Liver (tissue), 9 donors: Measurements from ENCODE around the gene PACS1. TPM values are rescaled to one million over a fixed set of nuclear protein-coding genes. Genes with fewer than 3 reads are reported as not detected.

Source experiments
- DNase-seq: peaks from one replicate; pipeline ENCODE4 v3.0.0-alpha.2; 2017; ENCODE audit warnings: low spot score
- H3K27ac ChIP-seq, 2 donors: one replicate each; pipeline ENCODE4 v1.7.0; 2013; ENCODE audit warnings: inconsistent platforms in 2 of 2, low read length in 2 of 2, control low read depth in 1 of 2, low read depth in 1 of 2, mild to moderate bottlenecking in 1 of 2
- H3K27me3 ChIP-seq, 4 donors: one replicate each; pipeline versions ENCODE4 v1.6.1 to v1.7.0; 2013; ENCODE audit warnings: low read length in 3 of 4, inconsistent platforms in 1 of 4, mild to moderate bottlenecking in 1 of 4, moderate library complexity in 1 of 4; ENCODE audit not compliant: control insufficient read depth in 4 of 4, insufficient read depth in 4 of 4
- H3K36me3 ChIP-seq, 4 donors: one replicate each; pipeline versions ENCODE4 v1.6.1 to v1.7.0; 2013; ENCODE audit warnings: low read length in 3 of 4, mild to moderate bottlenecking in 3 of 4, low read depth in 1 of 4, moderate library complexity in 1 of 4; ENCODE audit not compliant: control insufficient read depth in 4 of 4, insufficient read depth in 3 of 4
- H3K4me1 ChIP-seq, 4 donors: one replicate each; pipeline versions ENCODE4 v1.6.1 to v1.7.0; 2013; ENCODE audit warnings: low read length in 3 of 4, mild to moderate bottlenecking in 3 of 4, moderate library complexity in 1 of 4; ENCODE audit not compliant: control insufficient read depth in 4 of 4, insufficient read depth in 4 of 4
- H3K4me3 ChIP-seq, 3 donors: one replicate each; pipeline versions ENCODE4 v1.6.1 to v1.7.0; 2013; ENCODE audit warnings: low read length in 3 of 3, control low read depth in 1 of 3, low read depth in 1 of 3, mild to moderate bottlenecking in 1 of 3
- H3K9ac ChIP-seq, 2 donors: one replicate each; pipeline ENCODE4 v1.7.0; 2013; ENCODE audit warnings: low read length in 2 of 2, mild to moderate bottlenecking in 2 of 2, moderate library complexity in 2 of 2, control low read depth in 1 of 2, low read depth in 1 of 2
- H3K9me3 ChIP-seq, 4 donors: one replicate each; pipeline versions ENCODE4 v1.6.1 to v1.7.0; 2013; ENCODE audit warnings: low read length in 3 of 4; ENCODE audit not compliant: control insufficient read depth in 4 of 4
- ATF3 ChIP-seq: IDR thresholded peaks from 2 replicates; pipeline ENCODE4 v1.6.1; 2016; ENCODE audit warnings: antibody characterized with exemption
- CTCF ChIP-seq: fragments of 150-350 bp; IDR thresholded peaks from 2 replicates; pipeline ENCODE4 v1.5.1; 2017; ENCODE audit warnings: improper control_type of control experiment, low read depth, low read length; ENCODE audit not compliant: missing input control
- EGR1 ChIP-seq, 2 donors: IDR thresholded peaks; 2 replicates each; pipeline ENCODE4 v1.6.1; 2016 to 2018; ENCODE audit warnings: antibody characterized with exemption in 2 of 2, low read depth in 2 of 2
- FOXA1 ChIP-seq: IDR thresholded peaks from 2 replicates; pipeline ENCODE4 v1.6.1; 2016; ENCODE audit warnings: antibody characterized with exemption
- FOXA2 ChIP-seq: IDR thresholded peaks from 2 replicates; pipeline ENCODE4 v1.6.1; 2016; ENCODE audit warnings: antibody characterized with exemption
- GABPA ChIP-seq, 2 donors: IDR thresholded peaks in 1 of 2; conservative IDR thresholded peaks in 1 of 2; 2 replicates each; pipeline ENCODE4 v1.6.1; 2016; ENCODE audit warnings: antibody characterized with exemption in 2 of 2, mild to moderate bottlenecking in 1 of 2, moderate library complexity in 1 of 2
- HNF4A ChIP-seq, 2 donors: conservative IDR thresholded peaks; 2 replicates each; pipeline ENCODE4 v1.6.1; 2016; ENCODE audit warnings: antibody characterized with exemption in 2 of 2, mild to moderate bottlenecking in 2 of 2
- JUND ChIP-seq, 2 donors: IDR thresholded peaks; 2 replicates each; pipeline ENCODE4 v1.6.1; 2016; ENCODE audit warnings: antibody characterized with exemption in 2 of 2
- MAX ChIP-seq: IDR thresholded peaks from 2 replicates; pipeline ENCODE4 v1.6.1; 2016; ENCODE audit warnings: antibody characterized with exemption
- NR2F2 ChIP-seq: IDR thresholded peaks from 2 replicates; pipeline ENCODE4 v1.6.1; 2016; ENCODE audit warnings: antibody characterized with exemption
- RAD21 ChIP-seq, 2 donors: IDR thresholded peaks; 2 replicates each; pipeline ENCODE4 v1.6.1; 2016; ENCODE audit warnings: antibody characterized with exemption in 2 of 2, mild to moderate bottlenecking in 2 of 2
- REST ChIP-seq: IDR thresholded peaks from 2 replicates; pipeline ENCODE4 v1.6.1; 2016; ENCODE audit warnings: antibody characterized with exemption, mild to moderate bottlenecking
- RXRA ChIP-seq, 2 donors: IDR thresholded peaks; 2 replicates each; pipeline ENCODE4 v1.6.1; 2017 to 2018; ENCODE audit warnings: antibody characterized with exemption in 2 of 2, mild to moderate bottlenecking in 1 of 2
- SP1 ChIP-seq: IDR thresholded peaks from 2 replicates; pipeline ENCODE4 v1.6.1; 2018; ENCODE audit warnings: antibody characterized with exemption, mild to moderate bottlenecking
- TAF1 ChIP-seq: conservative IDR thresholded peaks from 2 replicates; pipeline ENCODE4 v1.6.1; 2016; ENCODE audit warnings: antibody characterized with exemption, mild to moderate bottlenecking
- YY1 ChIP-seq: IDR thresholded peaks from 2 replicates; pipeline ENCODE4 v1.6.1; 2016; ENCODE audit warnings: antibody characterized with exemption, mild to moderate bottlenecking
- WGBS: extraction: QIAGEN DNeasy Blood & Tissue Kit; methylation state at CpG from one replicate; pipeline ENCODE4 v1.1.7; 2013; 5-methylcytosine and 5-hydroxymethylcytosine counted together
- polyA plus RNA-seq, 2 donors: library from polyadenylated mRNA; stranded (reverse) in 1 of 2; unstranded in 1 of 2; fragments of 200-250 nt in 1 of 2; fragments of >200 nt in 1 of 2; fragmentation: Nextera tagmentation in 1 of 2; extraction: Ambion mirVana in 1 of 2; gene quantifications; one replicate each; pipeline versions ENCODE4 v1.2.1 to v1.2.3, GENCODE V29; 2013 to 2015
- total RNA-seq, 2 donors: library from RNA; depleted of rRNA; stranded (reverse); fragments of >200 nt; gene quantifications; one replicate each; pipeline ENCODE4 v1.2.3, GENCODE V29; 2014
- donor health status: healthy.
- donor health status: healthy.
- donor health status: healthy.
- donor health status: healthy.
- donor health status: healthy.

The PACS1 gene
- total and polyA plus RNA-seq, 4 donors: 2.7 to 9.1 (median 7.3) TPM

GRCh38 chr11:66292543-66293332 is 222.7 kb downstream of the PACS1 start:
- 52% methylated on average over 17 of the region's 17 CpGs for WGBS
- H3K4me1 ChIP-seq: peaks cover 14 to 24% (median 18%) of the 10 kb centered on the region in 4 donors
- H3K27ac ChIP-seq: no peak overlapping the region
- no peaks in the 10 kb centered on the region for H3K36me3 ChIP-seq
- TF ChIP-seq FOXA1: no peak
- TF ChIP-seq TAF1: no peak
- no peak for TF ChIP-seq NR2F2
- TF ChIP-seq RXRA (IDR thresholded peaks at IDR 0.05): no peak
- TF ChIP-seq EGR1 (IDR thresholded peaks at IDR 0.05; ENCODE audit: low read depth in 2 of 2): no peak
- no peak for TF ChIP-seq YY1
- TF ChIP-seq HNF4A (conservative IDR thresholded peaks at IDR 0.05): no peak
- H3K4me3 ChIP-seq: no peak overlapping the region
- DNase-seq: no peak
- no peak overlapping the region for H3K9ac ChIP-seq
- H3K9me3 ChIP-seq: no peaks in the 10 kb centered on the region
- peaks cover 0 to 5% (median 0%) of the 10 kb centered on the region in 4 donors for H3K27me3 ChIP-seq

- no peak overlapping the region for H3K27ac ChIP-seq
- H3K4me1 ChIP-seq: peaks cover 9 to 18% (median 12%) of the 10 kb centered on the region in 4 donors
- 80% methylated on average over 4 of the region's 4 CpGs for WGBS
- no peaks in the 10 kb centered on the region for H3K9me3 ChIP-seq
- H3K4me3 ChIP-seq: no peak overlapping the region
- no peak for DNase-seq
- no peak overlapping the region for H3K9ac ChIP-seq
- peaks cover 0 to 5% (median 0%) of the 10 kb centered on the region in 4 donors for H3K27me3 ChIP-seq
- no peak for TF ChIP-seq EGR1 (IDR thresholded peaks at IDR 0.05; ENCODE audit: low read depth in 2 of 2)
- TF ChIP-seq GABPA (IDR thresholded peaks at IDR 0.05 in 1 of 2, conservative IDR thresholded peaks at IDR 0.05 in 1 of 2): no peak
- no peak for TF ChIP-seq CTCF
- no peak for TF ChIP-seq SP1
- no peak for TF ChIP-seq YY1
- no peak for TF ChIP-seq FOXA2
- TF ChIP-seq ATF3: no peak
- TF ChIP-seq MAX: no peak
- no peak for TF ChIP-seq HNF4A (conservative IDR thresholded peaks at IDR 0.05)
- TF ChIP-seq JUND (IDR thresholded peaks at IDR 0.05): no peak
- no peak for TF ChIP-seq REST
- no peak for TF ChIP-seq FOXA1
- TF ChIP-seq RAD21 (IDR thresholded peaks at IDR 0.05): no peak
- no peaks in the 10 kb centered on the region for H3K36me3 ChIP-seq
Observed at GRCh38 chr11:66293352-66293751, 223.3 kb downstream of the PACS1 start.
